GM21717 (cell line): ENCODE data around the gene IRS2.
"Not testable (repeated sequence)": the region's sequence is repeated elsewhere in the genome, so short reads cannot be mapped to it uniquely, and the experiment has no call there.

Experiments
- ATAC-seq: cut with Tn5 transposase; IDR thresholded peaks from one replicate; pipeline ENCODE4 v1.9.1; 2021; ENCODE audit warnings: mild to moderate bottlenecking, moderate library complexity; ENCODE audit not compliant: unreplicated experiment

IRS2 gene

DNA sequence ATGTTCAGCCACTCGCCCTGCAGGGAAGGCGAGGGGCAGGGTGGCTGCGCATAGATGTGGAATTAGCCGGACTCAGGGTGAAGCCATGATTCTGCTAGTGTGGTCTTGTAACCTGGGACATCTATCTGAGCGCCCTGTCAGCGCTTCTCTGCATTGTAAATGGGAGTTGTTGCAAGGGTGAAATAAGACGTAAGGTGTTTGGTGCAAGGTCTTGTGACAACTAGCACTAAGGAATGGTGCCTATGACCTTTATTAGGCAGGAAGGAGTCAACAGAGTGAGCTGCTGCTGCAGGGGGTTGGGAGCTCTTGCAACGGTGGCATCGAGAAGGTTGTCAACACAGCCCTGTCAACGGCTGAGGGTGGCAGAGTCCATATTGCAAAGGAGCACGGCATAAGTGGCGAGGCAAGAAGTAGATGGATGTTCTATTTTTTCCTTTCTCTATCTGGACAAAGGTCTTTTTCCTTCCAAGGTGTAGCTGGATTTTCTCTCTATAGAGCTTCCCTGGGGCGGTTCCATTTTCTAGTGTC, 49.3 kb downstream of the IRS2 start:
- no peak for ATAC-seq

DNA sequence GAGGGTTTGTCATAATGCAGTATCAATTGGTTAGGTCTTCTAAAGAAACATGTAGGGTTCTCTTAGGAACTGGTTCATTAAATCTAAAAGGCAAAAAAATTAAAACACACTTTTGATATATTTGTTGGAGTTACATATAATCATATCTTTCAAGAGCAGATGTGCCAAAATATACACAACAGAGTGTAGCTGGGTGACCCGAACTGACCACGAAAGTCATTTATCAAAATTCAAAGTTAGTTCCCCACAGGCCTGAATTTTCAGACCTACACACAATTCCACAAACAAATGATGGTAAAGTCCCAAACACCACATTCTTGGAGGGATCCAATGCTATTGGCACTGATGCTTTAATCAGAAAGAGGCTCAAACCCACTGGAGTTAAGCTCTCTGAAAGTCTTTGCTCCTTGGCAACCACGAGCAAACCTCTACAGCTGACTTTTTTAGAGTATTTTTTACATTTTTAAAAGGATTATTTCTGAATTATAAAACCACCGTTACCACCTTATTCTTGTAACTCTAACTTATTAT, 50.9 kb downstream of the IRS2 start:
- ATAC-seq, result no peak

DNA sequence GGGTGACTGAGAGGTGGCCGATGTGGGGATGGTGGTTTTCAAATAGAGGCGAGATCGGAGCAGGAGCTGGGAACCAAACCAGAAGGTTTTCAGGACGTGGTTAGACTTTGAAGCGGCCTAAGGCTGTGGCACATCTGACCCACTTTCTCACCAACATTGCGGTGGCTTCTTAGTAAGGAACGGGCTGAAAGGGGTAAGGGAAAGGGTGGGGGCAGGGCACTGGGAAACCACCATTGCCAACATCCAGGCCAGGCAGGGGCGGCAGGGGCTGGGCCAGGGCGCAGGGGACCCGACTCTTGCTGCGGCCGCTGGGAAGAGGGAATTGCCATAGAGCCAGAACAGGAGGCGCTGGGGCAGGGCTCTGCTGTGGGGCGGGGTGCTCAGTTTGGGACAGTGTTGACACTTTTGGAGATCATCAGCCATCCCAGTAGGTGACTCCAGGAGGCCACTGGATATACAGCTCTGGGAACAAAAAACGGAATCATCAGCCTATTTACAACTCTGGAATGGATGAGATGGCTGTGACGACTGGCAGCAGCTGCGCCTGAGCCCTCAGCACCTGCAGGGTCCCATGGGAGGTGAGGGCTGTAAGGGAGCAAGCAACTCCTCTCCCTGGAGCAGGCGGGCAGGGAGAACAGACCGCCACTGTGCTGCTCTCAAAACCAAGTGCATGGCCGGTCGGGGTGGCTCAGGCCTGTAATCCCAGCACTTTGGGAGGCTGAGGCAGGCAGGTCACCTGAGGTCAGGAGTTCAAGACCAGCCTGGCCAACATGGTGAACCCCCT, 52.2 kb downstream of the IRS2 start:
- ATAC-seq, result no peak

DNA sequence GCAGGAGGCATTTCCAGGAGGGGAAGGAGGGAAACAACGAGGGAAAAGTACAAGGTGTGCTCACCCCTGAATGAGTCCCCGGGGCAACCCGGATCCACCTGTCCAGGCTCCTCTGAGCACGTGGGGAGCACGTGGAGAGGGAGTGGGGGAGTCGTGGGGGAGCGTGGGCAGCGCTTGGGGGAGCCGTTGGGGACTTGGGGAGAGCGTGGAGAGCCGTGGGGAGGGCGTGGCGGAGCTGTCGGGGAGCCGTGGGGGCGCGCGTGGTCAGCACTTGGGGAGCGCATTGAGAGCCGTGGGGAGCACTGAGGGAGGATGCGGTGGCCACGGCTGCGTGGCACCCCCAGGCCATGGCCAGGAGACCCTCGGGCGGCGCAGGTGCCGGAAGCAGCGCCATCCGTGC, 52.8 kb downstream of the IRS2 start:
- ATAC-seq, result no peak

DNA sequence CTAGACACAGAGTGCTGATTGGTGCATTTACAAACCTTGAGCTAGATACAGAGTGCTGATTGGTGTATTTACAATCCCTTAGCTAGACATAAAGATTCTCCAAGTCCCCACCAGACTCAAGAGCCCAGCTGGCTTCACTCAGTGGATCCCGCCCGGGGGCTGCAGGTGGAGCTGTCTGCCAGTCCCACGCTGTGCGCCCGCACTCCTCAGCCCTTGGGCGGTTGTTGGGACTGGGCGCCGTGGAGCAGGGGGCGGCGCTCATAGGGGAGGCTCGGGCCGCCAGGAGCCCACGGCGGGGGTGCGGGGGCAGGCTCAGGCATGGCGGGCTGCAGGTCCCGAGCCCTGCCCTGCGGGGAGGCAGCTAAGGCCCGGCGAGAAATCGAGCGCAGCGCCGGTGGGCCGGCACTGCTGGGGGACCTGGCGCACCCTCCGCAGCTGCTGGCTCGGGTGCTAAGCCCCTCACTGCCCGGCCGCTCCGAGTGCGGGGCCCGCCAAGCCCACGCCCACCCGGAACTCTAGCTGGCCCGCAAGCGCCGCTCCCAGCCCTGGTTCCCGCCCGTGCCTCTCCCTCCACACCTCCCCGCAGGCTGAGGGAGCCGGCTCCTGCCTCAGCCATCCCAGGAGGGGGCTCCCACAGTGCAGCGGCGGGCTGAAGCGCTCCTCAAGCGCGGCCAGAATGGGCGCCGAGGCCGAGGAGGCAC, 53.8 kb downstream of the IRS2 start:
- not testable (repeated sequence) for ATAC-seq

DNA sequence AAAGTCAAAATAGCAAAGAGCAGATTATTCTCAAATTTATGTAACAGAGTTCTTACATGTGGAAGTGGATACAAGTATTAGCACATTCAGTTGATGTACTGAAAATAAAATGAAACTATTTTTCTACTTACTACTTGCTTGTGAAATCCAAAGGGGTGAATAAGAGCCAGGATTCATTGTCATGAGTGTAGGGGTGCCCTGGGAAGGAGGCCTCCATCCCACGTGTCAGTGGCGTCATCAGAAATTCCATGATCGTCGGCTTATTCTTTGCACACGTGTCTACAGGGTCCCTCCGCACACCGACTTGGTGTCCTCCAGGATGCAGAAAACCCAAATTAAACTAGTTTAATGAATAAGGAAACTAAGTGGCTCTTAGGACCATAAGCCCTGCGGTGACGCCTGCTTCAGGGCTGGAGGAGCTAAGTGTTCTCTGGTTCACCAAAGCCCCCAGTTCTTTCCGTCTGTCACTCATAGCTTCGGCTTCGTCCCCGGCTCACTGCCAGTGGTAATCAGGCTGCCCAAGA, 55.5 kb downstream of the IRS2 start:
- ATAC-seq, result no peak

DNA sequence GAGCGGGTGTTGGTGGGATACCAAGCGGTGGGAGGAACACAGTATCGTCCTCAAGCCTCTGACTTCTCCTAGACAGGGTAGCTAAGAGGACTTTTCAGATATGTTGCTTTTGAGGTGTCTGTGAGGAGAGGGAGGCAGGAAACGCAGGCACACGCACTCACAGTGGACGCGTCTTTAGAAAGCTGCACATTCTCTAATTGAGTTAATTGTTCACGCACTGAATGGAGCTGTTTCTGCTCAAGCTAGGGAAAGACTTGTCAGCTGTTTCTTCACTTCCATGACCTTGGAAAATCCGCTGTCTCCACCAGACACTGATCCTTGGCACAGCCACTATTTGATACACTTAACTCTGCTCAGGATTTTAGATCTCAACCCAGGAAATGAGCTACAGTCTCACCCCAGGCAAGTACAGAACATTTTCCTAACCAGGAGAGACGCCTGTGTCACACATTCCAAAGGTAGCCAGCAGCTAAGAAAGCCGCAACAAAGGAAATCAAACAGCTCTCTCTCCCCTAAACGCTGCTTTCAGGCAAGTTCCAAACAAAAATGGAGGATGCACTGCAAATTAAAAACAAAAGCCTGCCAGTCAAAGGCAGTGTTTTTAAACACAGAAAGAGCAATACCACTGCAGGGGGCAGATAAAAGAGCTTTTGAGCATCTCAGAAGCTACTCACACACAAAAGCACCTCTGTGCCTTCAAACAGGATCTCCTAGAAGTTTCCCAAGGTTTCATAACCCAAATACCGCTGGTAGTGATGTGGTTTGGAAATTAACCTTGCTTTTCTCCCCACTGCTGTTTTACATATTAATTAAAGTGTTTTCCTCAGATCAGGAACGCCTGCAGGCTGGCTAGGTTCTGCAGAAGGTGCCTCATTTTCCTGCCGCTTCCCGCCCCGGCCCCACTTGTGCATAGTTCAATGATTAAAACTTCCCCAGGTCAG, 57.3 kb downstream of the IRS2 start:
- ATAC-seq, result no peak

DNA sequence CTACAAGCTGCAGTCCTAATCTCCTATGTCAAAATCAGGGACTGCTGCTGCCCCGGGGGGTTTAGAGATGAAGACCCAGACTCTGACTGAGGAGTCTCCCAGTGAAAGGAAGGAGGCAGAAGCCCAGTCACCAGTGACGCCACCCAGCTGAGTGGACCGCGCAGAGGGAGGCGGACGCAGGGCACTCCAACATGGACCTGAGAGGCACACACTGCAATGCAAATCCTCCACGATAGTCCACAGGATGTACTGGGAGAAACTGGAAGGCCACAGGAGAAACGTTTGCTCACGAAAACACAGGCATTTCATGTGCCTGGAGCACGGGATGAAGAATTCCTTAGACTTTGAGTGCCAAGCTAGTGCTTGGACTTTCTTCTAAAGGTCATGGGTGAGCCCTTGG, 58.3 kb downstream of the IRS2 start:
- no peak for ATAC-seq

DNA sequence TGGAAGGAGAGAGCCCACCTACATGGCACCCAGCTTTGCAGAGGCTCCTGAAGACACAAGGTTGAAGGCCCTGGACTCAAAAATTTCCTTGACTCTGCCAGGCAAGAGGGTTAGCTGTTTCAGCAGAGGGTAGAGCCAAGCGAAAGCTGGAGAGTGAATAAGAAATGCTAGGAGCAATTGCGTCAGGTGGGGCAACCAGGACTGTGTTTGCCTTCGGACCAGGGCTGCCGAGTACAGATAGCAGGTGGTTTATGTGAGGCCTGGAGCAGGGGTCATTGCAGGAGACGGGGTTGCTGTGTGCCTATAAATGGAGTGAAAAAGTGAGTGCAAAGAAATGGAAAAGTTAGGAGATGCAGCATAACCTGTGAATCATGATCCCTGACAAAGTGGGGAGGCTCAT, 59.1 kb downstream of the IRS2 start:
- no peak for ATAC-seq

DNA sequence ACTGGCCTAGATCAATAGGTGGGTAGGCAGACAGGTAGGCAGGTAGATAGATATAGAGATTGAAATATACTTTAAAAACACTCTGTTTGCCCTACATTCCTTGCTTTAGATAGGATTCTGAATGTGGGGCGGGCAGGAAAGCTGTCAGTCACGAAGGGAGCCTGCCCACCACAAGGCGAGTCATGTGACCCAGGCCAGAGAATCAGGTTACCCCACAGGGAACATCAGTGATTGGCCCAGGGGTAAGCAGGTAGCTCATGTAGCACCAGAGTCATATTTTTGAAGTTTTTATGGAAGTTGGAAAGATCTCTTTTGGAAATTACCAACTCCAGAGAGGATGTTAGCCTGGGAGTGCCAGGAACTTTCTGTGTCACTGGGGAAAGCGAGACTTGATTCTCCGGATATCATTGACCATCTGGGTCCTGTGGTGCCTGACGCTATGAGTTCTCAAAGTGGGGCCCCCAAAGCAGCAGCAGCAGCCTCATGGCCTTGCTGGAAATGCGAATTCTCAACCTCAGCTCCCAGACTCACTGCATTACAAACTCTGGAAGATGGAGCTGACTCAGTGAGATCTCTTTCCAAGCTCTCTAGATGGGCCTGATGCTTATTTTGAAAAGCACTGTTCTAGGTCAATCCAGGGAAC, 60.3 kb downstream of the IRS2 start:
- ATAC-seq, result no peak

DNA sequence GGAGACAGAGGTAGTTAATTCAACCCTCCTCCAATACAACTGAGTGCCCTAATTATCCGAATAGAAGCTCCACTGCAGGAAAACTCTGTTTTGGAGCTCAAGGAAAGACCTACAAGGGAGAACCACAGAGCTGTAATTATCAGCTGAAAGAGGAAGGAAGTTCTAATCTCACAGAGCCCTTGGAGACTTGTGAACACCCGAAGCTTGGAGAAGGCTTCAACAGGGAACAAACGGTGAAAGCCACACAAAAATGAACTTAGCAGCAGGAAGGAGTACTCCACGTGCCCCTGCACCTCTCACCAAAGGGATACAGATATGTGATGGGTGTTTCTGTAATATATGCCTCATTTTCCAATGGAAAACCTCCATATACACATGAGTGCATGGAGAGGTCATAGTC, 61.1 kb downstream of the IRS2 start:
- no peak for ATAC-seq

DNA sequence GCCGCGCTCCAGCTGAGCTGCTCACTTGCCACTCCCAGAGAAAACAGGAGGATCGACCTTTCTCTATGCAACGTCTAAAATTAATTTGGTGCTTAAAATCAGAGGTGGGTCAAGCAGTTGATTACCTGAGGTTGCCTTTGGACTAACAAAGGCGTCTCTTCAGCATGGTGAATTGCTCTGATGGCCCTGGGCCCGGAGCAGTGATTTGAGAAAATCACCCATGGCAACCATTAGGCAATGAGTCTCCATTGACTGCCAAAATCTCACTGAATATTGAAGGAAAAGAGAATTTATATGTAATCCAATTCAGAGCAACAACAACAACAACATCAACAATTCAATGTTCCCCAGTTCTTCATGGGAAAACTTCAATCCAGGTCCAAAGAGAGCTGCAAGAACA, 61.8 kb downstream of the IRS2 start:
- ATAC-seq, result no peak

DNA sequence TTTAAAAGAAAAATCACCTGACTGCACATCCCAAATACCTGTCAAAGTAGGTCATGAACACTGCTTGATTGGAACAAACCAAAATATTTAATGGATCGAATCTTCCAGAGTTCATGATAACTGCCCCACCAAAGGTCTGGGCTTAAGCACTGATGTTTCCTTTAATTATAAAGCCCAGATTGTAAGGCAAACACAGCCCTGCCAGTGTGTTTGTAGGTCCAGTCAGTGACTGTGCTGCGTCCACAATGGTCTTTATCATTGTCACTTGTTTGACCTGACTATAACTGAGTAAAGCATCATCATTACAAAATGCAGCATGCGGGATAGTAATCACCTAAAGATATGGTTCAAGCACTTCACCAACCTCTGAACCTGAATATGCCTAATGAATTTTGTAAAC, 63.3 kb downstream of the IRS2 start:
- ATAC-seq, result no peak

DNA sequence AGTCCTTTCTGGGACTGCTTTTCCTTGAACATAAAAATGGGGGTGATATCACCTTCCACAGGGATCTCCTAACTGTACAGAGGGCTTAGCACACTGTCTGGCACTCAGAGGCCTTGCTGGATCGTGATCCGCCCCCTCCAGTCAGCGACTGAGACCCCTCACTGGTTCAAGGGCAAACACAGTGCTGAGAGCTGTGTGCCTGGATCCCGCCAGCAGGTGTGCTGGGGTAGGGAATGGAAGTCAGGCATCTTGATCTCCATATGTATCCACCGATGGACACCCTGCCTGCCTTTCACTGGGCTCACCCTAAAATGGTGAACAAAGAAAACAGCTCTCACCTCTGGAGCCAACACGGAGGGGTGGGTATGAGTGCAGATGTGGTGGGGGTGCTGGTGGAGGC, 64.3 kb downstream of the IRS2 start:
- ATAC-seq, result no peak

DNA sequence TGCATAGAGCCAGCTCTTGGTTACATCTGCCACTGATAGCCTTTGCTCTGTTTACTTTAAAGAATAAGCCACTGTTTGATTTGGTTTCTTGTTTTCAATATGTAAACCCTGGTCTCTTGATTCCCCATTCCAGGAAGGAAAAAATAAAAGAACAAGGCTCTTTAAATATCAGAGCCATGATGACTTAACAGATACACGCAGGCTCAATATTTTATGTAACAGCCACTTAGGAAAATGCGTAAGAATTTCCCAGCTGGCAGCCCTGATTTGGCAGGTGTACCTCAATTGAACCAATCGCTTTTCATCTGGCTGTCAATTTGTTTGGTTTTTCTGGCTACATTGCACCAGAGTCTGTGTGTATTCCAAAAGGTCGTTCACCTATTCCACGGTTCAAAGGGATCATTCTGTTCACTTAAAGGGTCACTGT, 65.6 kb downstream of the IRS2 start:
- no peak for ATAC-seq

DNA sequence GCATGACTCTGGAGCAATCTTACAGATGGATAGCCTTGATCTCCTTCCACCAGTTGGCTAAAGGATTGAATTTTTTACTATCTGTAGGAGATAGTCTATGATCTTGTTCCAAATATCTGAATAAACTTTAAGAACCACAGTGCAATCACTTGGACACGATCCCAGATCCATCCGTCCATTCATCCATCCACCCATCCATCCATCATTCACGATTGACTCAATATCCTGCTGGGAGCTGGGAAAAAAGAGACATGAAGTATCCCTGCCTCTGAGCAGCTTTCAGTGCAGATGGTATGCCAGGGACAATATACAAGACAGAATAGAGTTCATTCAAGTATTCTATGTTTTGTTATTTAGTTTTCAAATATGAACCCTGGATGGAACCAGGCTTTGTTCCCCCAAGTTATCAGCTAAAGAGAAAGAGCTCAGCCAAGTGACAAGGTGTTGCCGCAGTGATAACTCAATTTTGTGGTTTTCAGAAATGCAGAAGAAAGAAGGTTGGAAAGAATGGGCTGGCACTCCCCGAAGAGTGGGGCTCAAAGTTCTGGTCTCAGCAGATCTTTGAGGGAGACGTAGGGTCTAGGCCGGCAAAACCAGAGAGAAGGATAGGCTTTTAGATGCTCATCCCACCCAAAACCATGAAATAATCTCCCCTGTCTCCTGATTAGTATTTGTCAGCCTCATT, 66.3 kb downstream of the IRS2 start:
- ATAC-seq, result no peak

DNA sequence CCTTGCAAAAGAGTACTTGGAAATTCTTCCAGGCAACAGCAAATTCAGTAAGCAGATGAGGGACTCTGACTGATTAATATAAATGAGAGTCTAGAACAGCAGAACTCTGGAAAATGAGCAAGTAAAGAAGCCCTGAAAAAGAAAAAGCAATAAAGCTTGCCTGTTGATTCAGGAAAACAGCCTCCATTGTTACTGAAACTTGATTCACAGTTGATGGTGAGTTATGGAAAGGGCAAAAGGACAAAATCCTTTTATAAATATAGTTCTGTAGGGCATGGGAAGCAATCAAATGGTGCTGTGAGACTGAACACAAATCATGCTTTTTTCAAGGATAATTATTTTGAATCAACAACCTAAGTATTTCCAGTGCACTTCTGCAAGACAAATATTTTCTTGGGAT, 67.7 kb downstream of the IRS2 start:
- no peak for ATAC-seq

DNA sequence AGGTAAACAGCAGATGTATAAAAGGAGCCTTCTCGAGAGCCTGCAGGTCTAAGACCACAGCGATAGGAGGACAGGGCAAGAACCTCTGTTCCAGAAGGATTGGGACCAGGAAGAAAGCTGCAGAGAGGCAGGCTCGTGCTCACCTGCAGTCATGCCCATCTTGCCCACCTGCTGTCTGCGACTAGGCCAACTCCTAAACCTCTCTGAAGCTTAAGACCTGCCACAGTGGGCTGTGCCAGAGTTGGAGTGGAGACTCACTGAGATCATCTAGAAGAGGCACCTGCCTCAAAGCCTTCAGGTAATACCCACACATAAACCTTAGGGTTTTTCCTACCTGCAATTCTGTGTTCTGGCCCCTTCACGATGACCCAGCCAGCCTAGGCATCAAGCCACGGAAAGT, 68.7 kb downstream of the IRS2 start:
- ATAC-seq, result no peak

DNA sequence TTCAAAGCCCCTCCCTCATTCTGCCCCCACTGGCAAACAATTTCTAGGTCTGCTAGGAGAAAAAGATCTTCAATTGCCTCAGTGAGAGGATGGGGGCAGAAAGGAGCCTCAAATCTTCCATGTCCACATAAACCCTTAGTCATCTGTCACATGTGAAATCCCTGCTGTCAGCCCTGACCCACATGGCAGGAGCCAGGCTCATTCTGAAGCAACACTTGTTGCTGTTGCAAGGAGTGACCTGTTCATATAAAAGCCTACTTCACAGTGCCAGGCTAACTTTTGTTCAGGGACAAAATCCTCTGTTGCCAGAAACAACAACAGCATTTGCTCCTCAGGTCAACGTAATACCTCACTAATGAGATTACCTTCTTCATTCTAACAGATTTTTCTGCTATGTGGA, 70.5 kb downstream of the IRS2 start:
- ATAC-seq, result no peak

DNA sequence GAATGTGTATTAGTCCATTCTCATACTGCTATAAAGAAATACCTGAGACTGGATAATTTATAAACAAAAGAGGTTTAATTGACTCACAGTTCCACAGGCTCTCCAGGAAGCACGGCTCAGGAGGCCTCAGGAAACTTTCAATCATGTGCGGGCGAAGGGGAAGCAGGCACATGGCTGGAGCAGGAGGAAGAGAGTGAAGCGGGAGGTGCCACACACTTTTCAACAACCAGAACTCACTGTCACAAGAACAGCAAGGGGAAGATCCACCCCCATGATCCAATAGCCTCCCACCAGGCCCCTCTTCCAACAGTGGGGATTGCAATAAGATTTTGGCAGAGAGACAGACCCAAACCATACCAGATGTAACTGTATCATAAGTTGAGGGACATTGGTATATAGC, 72.7 kb downstream of the IRS2 start:
- ATAC-seq, result no peak
